A549 (cell line): ENCODE results near the gene MOGAT3. TPM values are rescaled to one million over a fixed set of nuclear protein-coding genes. Genes with fewer than 3 reads are reported as not detected.

Source experiments
- ATAC-seq, 2 experiments: fragments of 200-7000 bp in 1 of 2; fragments of >200 bp in 1 of 2; cut with Nextera tagmentation in 1 of 2; cut with Tn5 transposase in 1 of 2; 3 replicates each; pipeline versions ENCODE4 v1.8.0 to v1.9.1; 2018 to 2020; ENCODE audit warnings: mild to moderate bottlenecking in 1 of 2, moderate library complexity in 1 of 2
- CTCF ChIA-PET: fragments of 300-600 bp; sonication (Branson Sonifier 250); formaldehyde crosslinking; extraction: SDS; loops from one replicate; lab custom pipeline; 2021; ENCODE audit warnings: antibody characterized with exemption, inconsistent platforms; lab: Yijun Ruan, JAX
- POLR2A ChIA-PET: fragments of 350-600 bp; formaldehyde crosslinking; extraction: SDS; loops from one replicate; lab custom pipeline; 2021; ENCODE audit warnings: antibody characterized with exemption, inconsistent platforms; lab: Yijun Ruan, JAX
- DNase-seq, 2 experiments: peaks; one replicate each; pipeline versions ENCODE4 v3.0.0 to v3.0.0-alpha.2; 2011 to 2016; ENCODE audit warnings: low read depth in 1 of 2, low spot score in 1 of 2
- FAIRE-seq: peaks from 2 replicates; lab custom pipeline; 2011; peaks lifted over from hg19 to GRCh38; lab: Jason Lieb, UNC
- H3K27ac ChIP-seq, 2 experiments: fragments of >200 bp; sonication (Bioruptor Twin); formaldehyde crosslinking; 3 replicates each; pipeline ENCODE4 v1.5.1; 2016 to 2017
- H3K4me1 ChIP-seq: fragments of >200 bp; sonication (Bioruptor Twin); formaldehyde crosslinking; 3 replicates; pipeline ENCODE4 v1.6.1; 2016
- H3K4me2 ChIP-seq: fragments of >200 bp; sonication (Bioruptor Twin); formaldehyde crosslinking; 3 replicates; pipeline ENCODE4 v1.6.1; 2016
- H3K4me3 ChIP-seq: fragments of >200 bp; sonication (Bioruptor Twin); formaldehyde crosslinking; 3 replicates; pipeline ENCODE4 v1.5.1; 2016
- H3K9me3 ChIP-seq: fragments of >200 bp; sonication (Bioruptor Twin); formaldehyde crosslinking; 3 replicates; pipeline ENCODE4 v1.6.1; 2016
- CBX8 ChIP-seq: fragments of 200-600 bp; sonication (generic); IDR thresholded peaks from 2 replicates; pipeline ENCODE4 v1.6.1; 2016
- EHMT2 ChIP-seq: fragments of 200-600 bp; sonication (generic); IDR thresholded peaks from 2 replicates; pipeline ENCODE4 v1.6.1; 2016; ENCODE audit warnings: antibody characterized with exemption, low read depth, mild to moderate bottlenecking, moderate library complexity
- HDAC2 ChIP-seq: fragments of 200-600 bp; sonication (generic); IDR thresholded peaks from 2 replicates; pipeline ENCODE4 v1.6.1; 2016
- HOXB13 ChIP-seq: fragments of 250-450 bp; sonication (Bioruptor Pico); IDR thresholded peaks from 2 replicates; pipeline ENCODE4 v1.5.0; 2020; ENCODE audit warnings: low read depth, mild to moderate bottlenecking, moderate library complexity
- POLR2A ChIP-seq: IDR thresholded peaks from 2 replicates; pipeline ENCODE4 v1.6.1; 2012; ENCODE audit warnings: mild to moderate bottlenecking, low read length
- SMC3 ChIP-seq: fragments of >200 bp; sonication (Bioruptor Twin); formaldehyde crosslinking; IDR thresholded peaks from 3 replicates; pipeline ENCODE4 v1.6.1; 2018; ENCODE audit warnings: inconsistent platforms
- TFCP2L1 ChIP-seq: fragments of 250-450 bp; sonication (Bioruptor Pico); IDR thresholded peaks from 2 replicates; pipeline ENCODE4 v1.5.0; 2021; ENCODE audit warnings: mild to moderate bottlenecking
- ZSCAN20 ChIP-seq: fragments of 250-450 bp; sonication (Bioruptor Pico); IDR thresholded peaks from 2 replicates; pipeline ENCODE4 v1.8.0; 2022; ENCODE audit warnings: mild to moderate bottlenecking, moderate library complexity
- WGBS: methylation state at CpG from one replicate; pipeline ENCODE4 v1.1.6; 2017; ENCODE audit errors: missing lambda C conversion rate; 5-methylcytosine and 5-hydroxymethylcytosine counted together
- polyA plus RNA-seq, 4 experiments: library from polyadenylated mRNA; depleted of rRNA in 3 of 4; stranded (reverse); fragments of >200 nt; fragmentation: RNase III in 1 of 4; extraction: RNeasy Plus Mini Kit Qiagen cat#74134 plus additional on column Dnase treatment in 1 of 4; gene quantifications; 2 replicates in 3 of 4; 3 replicates in 1 of 4; pipeline ENCODE4 v1.2.3, GENCODE V29; 2011 to 2017
- TF ChIP-seq, protein P1 (sequence below): fragments of 200-600 bp; sonication (generic); IDR thresholded peaks from 2 replicates; pipeline ENCODE4 v1.6.1; 2016; ENCODE audit warnings: antibody characterized with exemption, mild to moderate bottlenecking, moderate library complexity
- TF ChIP-seq, protein P2 (sequence below): IDR thresholded peaks from 2 replicates; pipeline ENCODE4 v1.6.1; 2012
- TF ChIP-seq, protein P3 (sequence below): fragments of 450-650 bp; IDR thresholded peaks from 2 replicates; pipeline ENCODE4 v1.6.1; 2014; ENCODE audit warnings: antibody characterized with exemption
- TF ChIP-seq, protein P4 (sequence below): fragments of 250-450 bp; sonication (Bioruptor Pico); IDR thresholded peaks from 2 replicates; pipeline ENCODE4 v1.5.0; 2021; ENCODE audit warnings: mild to moderate bottlenecking, moderate library complexity, borderline replicate concordance
- TF ChIP-seq, protein P5 (sequence below): fragments of >200 bp; sonication (Bioruptor Twin); formaldehyde crosslinking; IDR thresholded peaks from 3 replicates; pipeline ENCODE4 v1.5.1; 2016

Gene MOGAT3
- polyA plus RNA-seq, 2 of the 4 experiments (the other 2 are of a cell fraction), result 0.09 to 0.14 TPM

DNA sequence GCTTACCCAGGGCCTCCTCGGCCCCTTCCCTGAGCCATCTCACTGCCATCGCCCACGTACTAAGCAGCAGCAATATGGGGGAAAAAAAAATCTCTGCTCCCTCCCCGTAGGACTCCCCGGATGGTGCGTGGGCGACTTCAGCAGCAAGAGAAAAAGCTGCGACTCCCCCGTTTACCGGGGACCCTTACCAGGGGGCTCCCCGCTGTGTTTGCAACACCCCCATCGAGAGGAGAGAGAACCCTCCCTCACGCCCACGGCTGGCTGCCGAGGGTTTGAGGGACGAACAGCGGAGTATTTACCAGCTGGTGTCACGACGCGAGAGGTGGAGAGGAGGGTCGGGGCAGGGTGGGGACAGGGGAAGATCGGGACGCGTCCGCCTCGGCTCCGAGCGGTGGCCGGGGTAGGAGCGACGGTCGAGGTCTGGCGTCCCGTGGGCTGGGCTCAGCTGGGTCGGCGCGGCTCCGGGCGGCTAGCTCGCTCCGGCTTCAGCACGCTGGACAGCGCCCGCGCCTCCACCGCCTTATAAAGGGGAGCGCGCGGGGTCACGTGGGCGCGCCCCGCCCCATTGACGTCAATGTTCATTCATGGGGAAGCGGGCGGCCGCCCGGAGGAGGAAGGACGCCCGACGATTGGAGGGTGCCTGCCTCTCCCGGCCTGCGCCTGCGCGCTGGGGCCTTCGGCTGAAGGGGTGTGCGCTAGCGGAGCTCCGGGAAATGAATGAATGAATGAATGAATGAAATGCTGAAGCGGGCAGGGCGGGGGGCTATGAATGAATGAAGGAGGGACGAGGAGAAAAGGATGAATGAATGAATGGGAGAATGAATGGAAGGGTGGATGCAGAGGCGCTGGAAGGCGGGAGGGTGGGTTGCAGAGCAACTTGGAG lies 35.5 kb downstream of the MOGAT3 start, which contains the start of gene VGF (continued):
- TF ChIP-seq, protein P1, sequence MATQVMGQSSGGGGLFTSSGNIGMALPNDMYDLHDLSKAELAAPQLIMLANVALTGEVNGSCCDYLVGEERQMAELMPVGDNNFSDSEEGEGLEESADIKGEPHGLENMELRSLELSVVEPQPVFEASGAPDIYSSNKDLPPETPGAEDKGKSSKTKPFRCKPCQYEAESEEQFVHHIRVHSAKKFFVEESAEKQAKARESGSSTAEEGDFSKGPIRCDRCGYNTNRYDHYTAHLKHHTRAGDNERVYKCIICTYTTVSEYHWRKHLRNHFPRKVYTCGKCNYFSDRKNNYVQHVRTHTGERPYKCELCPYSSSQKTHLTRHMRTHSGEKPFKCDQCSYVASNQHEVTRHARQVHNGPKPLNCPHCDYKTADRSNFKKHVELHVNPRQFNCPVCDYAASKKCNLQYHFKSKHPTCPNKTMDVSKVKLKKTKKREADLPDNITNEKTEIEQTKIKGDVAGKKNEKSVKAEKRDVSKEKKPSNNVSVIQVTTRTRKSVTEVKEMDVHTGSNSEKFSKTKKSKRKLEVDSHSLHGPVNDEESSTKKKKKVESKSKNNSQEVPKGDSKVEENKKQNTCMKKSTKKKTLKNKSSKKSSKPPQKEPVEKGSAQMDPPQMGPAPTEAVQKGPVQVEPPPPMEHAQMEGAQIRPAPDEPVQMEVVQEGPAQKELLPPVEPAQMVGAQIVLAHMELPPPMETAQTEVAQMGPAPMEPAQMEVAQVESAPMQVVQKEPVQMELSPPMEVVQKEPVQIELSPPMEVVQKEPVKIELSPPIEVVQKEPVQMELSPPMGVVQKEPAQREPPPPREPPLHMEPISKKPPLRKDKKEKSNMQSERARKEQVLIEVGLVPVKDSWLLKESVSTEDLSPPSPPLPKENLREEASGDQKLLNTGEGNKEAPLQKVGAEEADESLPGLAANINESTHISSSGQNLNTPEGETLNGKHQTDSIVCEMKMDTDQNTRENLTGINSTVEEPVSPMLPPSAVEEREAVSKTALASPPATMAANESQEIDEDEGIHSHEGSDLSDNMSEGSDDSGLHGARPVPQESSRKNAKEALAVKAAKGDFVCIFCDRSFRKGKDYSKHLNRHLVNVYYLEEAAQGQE, result peak; percentile 98
- TF ChIP-seq, protein P2, sequence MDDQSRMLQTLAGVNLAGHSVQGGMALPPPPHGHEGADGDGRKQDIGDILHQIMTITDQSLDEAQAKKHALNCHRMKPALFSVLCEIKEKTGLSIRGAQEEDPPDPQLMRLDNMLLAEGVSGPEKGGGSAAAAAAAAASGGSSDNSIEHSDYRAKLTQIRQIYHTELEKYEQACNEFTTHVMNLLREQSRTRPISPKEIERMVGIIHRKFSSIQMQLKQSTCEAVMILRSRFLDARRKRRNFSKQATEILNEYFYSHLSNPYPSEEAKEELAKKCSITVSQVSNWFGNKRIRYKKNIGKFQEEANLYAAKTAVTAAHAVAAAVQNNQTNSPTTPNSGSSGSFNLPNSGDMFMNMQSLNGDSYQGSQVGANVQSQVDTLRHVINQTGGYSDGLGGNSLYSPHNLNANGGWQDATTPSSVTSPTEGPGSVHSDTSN, result no peak
- 0 out of 2 replicates have a peak, but pooled peaks have one; percentile 21 for TF ChIP-seq POLR2A
- TF ChIP-seq, protein P3, sequence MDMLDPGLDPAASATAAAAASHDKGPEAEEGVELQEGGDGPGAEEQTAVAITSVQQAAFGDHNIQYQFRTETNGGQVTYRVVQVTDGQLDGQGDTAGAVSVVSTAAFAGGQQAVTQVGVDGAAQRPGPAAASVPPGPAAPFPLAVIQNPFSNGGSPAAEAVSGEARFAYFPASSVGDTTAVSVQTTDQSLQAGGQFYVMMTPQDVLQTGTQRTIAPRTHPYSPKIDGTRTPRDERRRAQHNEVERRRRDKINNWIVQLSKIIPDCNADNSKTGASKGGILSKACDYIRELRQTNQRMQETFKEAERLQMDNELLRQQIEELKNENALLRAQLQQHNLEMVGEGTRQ, result peak; percentile 97
- no peak for TF ChIP-seq SMC3

DNA sequence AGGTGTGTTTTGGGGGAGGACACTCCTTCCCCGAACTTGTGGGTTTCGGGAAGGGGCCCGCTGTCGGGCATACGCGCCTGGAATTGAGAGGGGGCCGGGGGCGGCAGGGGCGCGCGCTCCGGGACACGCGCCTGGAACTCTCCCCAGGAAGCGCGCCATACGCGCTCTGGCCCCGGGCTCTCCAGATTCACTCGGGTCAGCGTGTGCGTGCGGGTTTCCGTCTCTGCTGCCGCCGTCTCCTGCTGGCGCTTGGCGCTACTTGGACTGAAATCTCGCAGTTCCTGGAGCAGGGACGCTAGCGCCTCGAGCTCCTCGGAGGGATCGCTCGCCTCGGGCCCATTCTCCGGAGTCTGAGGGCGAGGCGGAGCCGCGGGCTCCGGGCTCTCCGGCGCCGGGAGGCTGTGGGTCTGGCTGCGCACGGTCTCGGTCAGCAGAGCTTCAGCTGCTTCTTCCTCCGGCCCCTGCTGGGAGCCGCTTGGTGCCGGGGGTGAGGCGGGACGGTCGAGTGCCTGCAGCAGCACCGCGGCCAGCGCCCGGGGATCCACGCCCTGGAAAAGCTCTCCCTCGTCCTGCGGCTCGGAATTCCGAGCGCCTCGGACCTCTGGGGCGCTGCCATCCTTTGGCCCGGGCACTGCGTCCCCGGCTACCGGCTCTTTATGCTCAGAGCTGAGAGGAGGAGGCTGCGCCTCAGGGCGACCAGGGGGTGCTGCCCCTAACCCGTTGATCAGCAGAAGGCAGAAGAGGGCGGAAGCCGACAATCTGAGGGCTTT lies 36.6 kb downstream of the MOGAT3 start:
- DNase-seq, result peak in 1 of 2 experiments; percentile 63
- peak overlapping the region; percentile 43 to 83 for H3K27ac ChIP-seq
- 10% methylated on average over 29 of the region's 75 CpGs for WGBS
- peak overlapping the region; percentile 54 for H3K4me3 ChIP-seq
- no peaks in the 10 kb centered on the region for H3K9me3 ChIP-seq
- CTCF ChIA-PET, result interaction anchor here (1.1 to 16.1 kb wide), 3 partner anchors 9 to 48 kb away, joined by 3 to 235 read pairs (median 3); no protein-coding TSS in a partner anchor
- H3K4me1 ChIP-seq, result peaks cover 86% of the 10 kb centered on the region
- ATAC-seq, result peak; percentile 37 to 59
- POLR2A ChIA-PET, result interaction anchor here (0.6 to 2.4 kb wide), 2 partner anchors 9 to 20 kb away, joined by 8 to 16 read pairs; no protein-coding TSS in a partner anchor
- peak overlapping the region; percentile 98 for H3K4me2 ChIP-seq
- FAIRE-seq, result no peak
- TF ChIP-seq ZSCAN20 (no peak), HDAC2 (peak; percentile 53; the same call in 1 of the 2 replicates), EHMT2 (peak; percentile 87; the same call in 1 of the 2 replicates), CBX8 (no peak), HOXB13 (CRISPR knock-in tag) (no peak), TFCP2L1 (CRISPR knock-in tag) (no peak)
- TF ChIP-seq, protein P1, result peak; percentile 92
- TF ChIP-seq, protein P4, sequence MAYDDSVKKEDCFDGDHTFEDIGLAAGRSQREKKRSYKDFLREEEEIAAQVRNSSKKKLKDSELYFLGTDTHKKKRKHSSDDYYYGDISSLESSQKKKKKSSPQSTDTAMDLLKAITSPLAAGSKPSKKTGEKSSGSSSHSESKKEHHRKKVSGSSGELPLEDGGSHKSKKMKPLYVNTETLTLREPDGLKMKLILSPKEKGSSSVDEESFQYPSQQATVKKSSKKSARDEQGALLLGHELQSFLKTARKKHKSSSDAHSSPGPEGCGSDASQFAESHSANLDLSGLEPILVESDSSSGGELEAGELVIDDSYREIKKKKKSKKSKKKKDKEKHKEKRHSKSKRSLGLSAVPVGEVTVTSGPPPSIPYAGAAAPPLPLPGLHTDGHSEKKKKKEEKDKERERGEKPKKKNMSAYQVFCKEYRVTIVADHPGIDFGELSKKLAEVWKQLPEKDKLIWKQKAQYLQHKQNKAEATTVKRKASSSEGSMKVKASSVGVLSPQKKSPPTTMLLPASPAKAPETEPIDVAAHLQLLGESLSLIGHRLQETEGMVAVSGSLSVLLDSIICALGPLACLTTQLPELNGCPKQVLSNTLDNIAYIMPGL (CRISPR knock-in tag), result no peak
- TF ChIP-seq, protein P5, sequence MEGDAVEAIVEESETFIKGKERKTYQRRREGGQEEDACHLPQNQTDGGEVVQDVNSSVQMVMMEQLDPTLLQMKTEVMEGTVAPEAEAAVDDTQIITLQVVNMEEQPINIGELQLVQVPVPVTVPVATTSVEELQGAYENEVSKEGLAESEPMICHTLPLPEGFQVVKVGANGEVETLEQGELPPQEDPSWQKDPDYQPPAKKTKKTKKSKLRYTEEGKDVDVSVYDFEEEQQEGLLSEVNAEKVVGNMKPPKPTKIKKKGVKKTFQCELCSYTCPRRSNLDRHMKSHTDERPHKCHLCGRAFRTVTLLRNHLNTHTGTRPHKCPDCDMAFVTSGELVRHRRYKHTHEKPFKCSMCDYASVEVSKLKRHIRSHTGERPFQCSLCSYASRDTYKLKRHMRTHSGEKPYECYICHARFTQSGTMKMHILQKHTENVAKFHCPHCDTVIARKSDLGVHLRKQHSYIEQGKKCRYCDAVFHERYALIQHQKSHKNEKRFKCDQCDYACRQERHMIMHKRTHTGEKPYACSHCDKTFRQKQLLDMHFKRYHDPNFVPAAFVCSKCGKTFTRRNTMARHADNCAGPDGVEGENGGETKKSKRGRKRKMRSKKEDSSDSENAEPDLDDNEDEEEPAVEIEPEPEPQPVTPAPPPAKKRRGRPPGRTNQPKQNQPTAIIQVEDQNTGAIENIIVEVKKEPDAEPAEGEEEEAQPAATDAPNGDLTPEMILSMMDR, result no peak
